AG04450 (cell line): ENCODE measurements around the gene OR51B6. TPM values are rescaled to one million over a fixed set of nuclear protein-coding genes. Genes with fewer than 3 reads are reported as not detected.

Source experiments
- CTCF ChIA-PET: fragments of 300-600, 350-600 bp; formaldehyde crosslinking; extraction: SDS; loops from one replicate; lab custom pipeline; 2022; ENCODE audit warnings: antibody characterized with exemption, inconsistent platforms; lab: Charles Lee
- POLR2A ChIA-PET: fragments of 350-600 bp; formaldehyde crosslinking; extraction: SDS; loops from one replicate; lab custom pipeline; 2021; ENCODE audit warnings: antibody characterized with exemption, inconsistent platforms; lab: Yijun Ruan, JAX
- DNase-seq: peaks from one replicate; pipeline ENCODE4 v3.0.0-alpha.2; 2011; ENCODE audit warnings: low read depth, low spot score
- H3K27ac ChIP-seq: one replicate; pipeline ENCODE4 v1.5.1; 2012; ENCODE audit warnings: low read depth, low read length, control low read depth
- H3K27me3 ChIP-seq: one replicate; pipeline ENCODE4 v1.6.0; 2012; ENCODE audit warnings: low read length; ENCODE audit not compliant: control insufficient read depth, insufficient read depth
- H3K4me3 ChIP-seq: 2 replicates; pipeline ENCODE4 v1.5.1; 2011; ENCODE audit warnings: mild to moderate bottlenecking, low read depth, low read length, control low read depth
- H3K9me3 ChIP-seq: 2 replicates; pipeline ENCODE4 v1.5.1; 2012; ENCODE audit warnings: low read length; ENCODE audit not compliant: control insufficient read depth, insufficient read depth
- CTCF ChIP-seq: IDR thresholded peaks from 2 replicates; pipeline ENCODE4 v1.5.1; 2011; ENCODE audit warnings: low read depth, low read length, control low read depth, inconsistent platforms
- polyA minus RNA-seq: library from RNA; depleted of rRNA, polyadenylated mRNA; stranded (reverse); fragments of >200 nt; gene quantifications from 2 replicates; pipeline ENCODE4 v1.2.3, GENCODE V29; 2011; rRNA and poly(A)+ RNA removed
- polyA plus RNA-seq: library from polyadenylated mRNA; depleted of rRNA; stranded (reverse); fragments of >200 nt; gene quantifications from 2 replicates; pipeline ENCODE4 v1.2.3, GENCODE V29; 2011; rRNA removed

OR51B6 gene
- polyA plus RNA-seq (not detected in 2 replicates), polyA minus RNA-seq (0.32 TPM in 1 of 2 replicates, not detected in the other)

DNA sequence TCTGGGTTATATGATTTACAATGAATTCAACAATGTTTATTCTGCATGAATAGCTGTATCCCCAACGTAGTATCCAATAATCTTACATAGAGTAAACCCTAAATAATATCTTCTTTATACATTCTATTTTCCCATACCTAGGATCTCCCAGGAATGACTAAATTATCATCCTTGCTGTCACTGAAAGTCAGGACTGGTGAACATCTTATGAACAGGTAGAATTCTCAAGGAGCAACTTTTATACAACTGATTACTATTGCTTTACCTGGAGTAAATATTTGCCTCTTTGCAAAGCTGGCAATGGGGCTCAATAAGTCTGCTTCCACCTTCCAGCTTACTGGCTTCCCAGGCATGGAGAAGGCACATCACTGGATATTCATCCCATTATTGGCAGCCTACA is at the start of gene OR51B6:
Gene OR51B6, plus strand, starts transcription at position 301 of the 400 bp plus-strand sequence. Its CDS starts 0 bp downstream, at position 301.
- no peak within 1 kb of the TSS for H3K27ac ChIP-seq
- DNase-seq: no peak
- POLR2A ChIA-PET: no interaction called here
- no peaks in the 10 kb centered on the region for H3K9me3 ChIP-seq
- H3K27me3 ChIP-seq: no peaks in the 10 kb centered on the region
- CTCF ChIA-PET: no interaction called here
- TF ChIP-seq CTCF: no peak
- no peak within 1 kb of the TSS for H3K4me3 ChIP-seq

GRCh38 chr11:5301846-5302245 is 49.5 kb upstream of the OR51B6 start, which contains the start of gene OR51B4:
OR51B4 (minus strand) TSS chr11:5301946; CDS start chr11:5301946, 0 bp downstream.
- CTCF ChIA-PET: no interaction called here
- no peak within 1 kb of the TSS for H3K27ac ChIP-seq

DNA sequence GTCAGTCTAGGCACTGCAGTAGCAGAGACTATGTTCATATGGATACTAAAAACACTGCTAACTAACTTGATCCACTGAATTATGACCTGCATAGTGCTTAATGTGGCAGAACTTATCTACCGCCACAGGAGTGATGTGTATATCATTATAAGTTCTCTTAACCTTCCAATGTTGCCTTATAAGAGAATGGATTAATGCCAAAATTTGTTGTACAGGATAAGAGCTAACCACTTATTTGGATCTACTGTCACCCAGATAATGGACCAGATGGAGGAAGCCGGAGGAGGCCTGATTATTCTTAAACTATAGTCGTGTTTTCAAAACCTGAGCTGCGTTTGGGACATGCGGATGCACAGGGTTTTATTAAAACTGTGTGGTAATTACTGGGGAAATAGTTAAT is 47.7 kb upstream of the OR51B6 start:
- Histone ChIP-seq H3K27me3 (no peaks in the 10 kb centered on the region), H3K27ac (no peak overlapping the region), H3K9me3 (no peaks in the 10 kb centered on the region), H3K4me3 (no peak overlapping the region)
- CTCF ChIA-PET: interaction anchor here (1.4 kb wide), 1 partner anchor 13 kb away, joined by 3 read pairs; no protein-coding TSS in a partner anchor
- DNase-seq: no peak
- TF ChIP-seq CTCF: no peak
- POLR2A ChIA-PET: no interaction called here

More at GRCh38 chr11:5301846-5302245, 49.5 kb upstream of the OR51B6 start, which contains the start of gene OR51B4:
- no peak for DNase-seq
- TF ChIP-seq CTCF: no peak
- POLR2A ChIA-PET: no interaction called here
- H3K9me3 ChIP-seq: no peaks in the 10 kb centered on the region
- no peak within 1 kb of the TSS for H3K4me3 ChIP-seq
- no peaks in the 10 kb centered on the region for H3K27me3 ChIP-seq

DNA sequence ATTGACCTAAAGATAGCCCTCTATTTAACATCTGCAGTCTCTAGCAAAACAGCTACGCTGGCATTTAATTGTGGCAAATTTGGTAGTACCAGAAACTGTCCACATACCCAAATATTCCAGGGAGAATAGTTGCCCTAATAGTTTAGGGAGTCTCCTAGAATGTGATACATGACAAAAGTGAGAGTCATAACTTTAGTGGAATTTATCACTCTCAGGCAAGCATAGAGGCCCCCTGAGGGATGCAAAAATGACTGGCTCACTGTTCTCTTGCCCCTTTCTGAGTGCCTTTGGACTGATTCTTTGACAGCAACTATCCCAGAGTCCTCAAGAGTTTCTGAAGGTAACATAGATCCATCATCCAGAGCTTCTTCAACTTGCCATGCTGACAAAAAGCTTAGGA is 47.3 kb upstream of the OR51B6 start:
- ChIA-PET CTCF (interaction anchor here (1.4 kb wide), 1 partner anchor 13 kb away, joined by 3 read pairs; no protein-coding TSS in a partner anchor), POLR2A (no interaction called here)
- no peak for TF ChIP-seq CTCF
- no peaks in the 10 kb centered on the region for H3K9me3 ChIP-seq
- no peak for DNase-seq
- no peak overlapping the region for H3K27ac ChIP-seq
- no peak overlapping the region for H3K4me3 ChIP-seq
- no peaks in the 10 kb centered on the region for H3K27me3 ChIP-seq

GRCh38 chr11:5307256-5308019 is 43.9 kb upstream of the OR51B6 start:
- ChIA-PET POLR2A (no interaction called here), CTCF (interaction anchor here (0.8 to 1.6 kb wide), 2 partner anchors 10 to 184 kb away, joined by 3 to 5 read pairs; no protein-coding TSS in a partner anchor)
- DNase-seq: no peak
- Histone ChIP-seq H3K27ac (no peak overlapping the region), H3K4me3 (no peak overlapping the region), H3K9me3 (no peaks in the 10 kb centered on the region; the same call in 1 of the 2 replicates), H3K27me3 (no peaks in the 10 kb centered on the region)
- no peak for TF ChIP-seq CTCF
